Measurements from ENCODE around the gene TRABD.
"Not testable (repeated sequence)": the region's sequence is repeated elsewhere in the genome, so short reads cannot be mapped to it uniquely, and the experiment has no call there.

Gene TRABD

GRCh38 chr22:50189849-50190181 is 4.1 kb downstream of the TRABD start:
- FAIRE-seq: no peak

GRCh38 chr22:50190182-50190940 is 4.6 kb downstream of the TRABD start:
- no peak for FAIRE-seq

- FAIRE-seq: no peak
Observed at GRCh38 chr22:50190941-50191741, 5.4 kb downstream of the TRABD start.

- FAIRE-seq: no peak
Observed at GRCh38 chr22:50192436-50193204, 6.9 kb downstream of the TRABD start.

GRCh38 chr22:50193621-50194020 is 7.9 kb downstream of the TRABD start:
- no peak for FAIRE-seq

- no peak for FAIRE-seq
Observed at GRCh38 chr22:50194037-50194805, 8.5 kb downstream of the TRABD start.

GRCh38 chr22:50196256-50196655 is 10.5 kb downstream of the TRABD start:
- FAIRE-seq: no peak

GRCh38 chr22:50197000-50197800 is 11.5 kb downstream of the TRABD start:
- no peak for FAIRE-seq

- FAIRE-seq: no peak
Observed at GRCh38 chr22:50197856-50198623, 12.3 kb downstream of the TRABD start.

GRCh38 chr22:50198624-50199017 is 12.9 kb downstream of the TRABD start:
- FAIRE-seq: no peak

- no peak for FAIRE-seq
Observed at GRCh38 chr22:50199251-50199721, 13.6 kb downstream of the TRABD start.

GRCh38 chr22:50199829-50200460 is 14.2 kb downstream of the TRABD start:
- FAIRE-seq: no peak

GRCh38 chr22:50200461-50201190 is 14.9 kb downstream of the TRABD start, which contains the start of gene SELENOO:
Gene SELENOO (plus strand): TSS chr22:50201011. CDS start chr22:50201037, 26 bp downstream.
- no peak for FAIRE-seq

GRCh38 chr22:50201191-50202129 is 15.7 kb downstream of the TRABD start:
- FAIRE-seq: no peak

GRCh38 chr22:50202130-50202666 is 16.5 kb downstream of the TRABD start:
- FAIRE-seq: no peak

- no peak for FAIRE-seq
Observed at GRCh38 chr22:50203288-50203687, 17.6 kb downstream of the TRABD start.

- FAIRE-seq: no peak
Observed at GRCh38 chr22:50204571-50204970, 18.9 kb downstream of the TRABD start.

- not testable (repeated sequence) for FAIRE-seq
Observed at GRCh38 chr22:50204998-50205397, 19.3 kb downstream of the TRABD start.
